C4-2B (cell line): ENCODE data around the gene MCU.

ENCODE experiments used
- ZFX ChIP-seq: fragments of 450-650 bp; IDR thresholded peaks from 2 replicates; pipeline ENCODE4 v1.6.1; 2017
- TF ChIP-seq, protein P1 (sequence below): fragments of 450-650 bp; conservative IDR thresholded peaks from 2 replicates; pipeline ENCODE4 v1.5.1; 2017; ENCODE audit warnings: mild to moderate bottlenecking

GRCh38 chr10:72911758-72912157 is 219.8 kb downstream of the MCU start:
- TF ChIP-seq, protein P1, sequence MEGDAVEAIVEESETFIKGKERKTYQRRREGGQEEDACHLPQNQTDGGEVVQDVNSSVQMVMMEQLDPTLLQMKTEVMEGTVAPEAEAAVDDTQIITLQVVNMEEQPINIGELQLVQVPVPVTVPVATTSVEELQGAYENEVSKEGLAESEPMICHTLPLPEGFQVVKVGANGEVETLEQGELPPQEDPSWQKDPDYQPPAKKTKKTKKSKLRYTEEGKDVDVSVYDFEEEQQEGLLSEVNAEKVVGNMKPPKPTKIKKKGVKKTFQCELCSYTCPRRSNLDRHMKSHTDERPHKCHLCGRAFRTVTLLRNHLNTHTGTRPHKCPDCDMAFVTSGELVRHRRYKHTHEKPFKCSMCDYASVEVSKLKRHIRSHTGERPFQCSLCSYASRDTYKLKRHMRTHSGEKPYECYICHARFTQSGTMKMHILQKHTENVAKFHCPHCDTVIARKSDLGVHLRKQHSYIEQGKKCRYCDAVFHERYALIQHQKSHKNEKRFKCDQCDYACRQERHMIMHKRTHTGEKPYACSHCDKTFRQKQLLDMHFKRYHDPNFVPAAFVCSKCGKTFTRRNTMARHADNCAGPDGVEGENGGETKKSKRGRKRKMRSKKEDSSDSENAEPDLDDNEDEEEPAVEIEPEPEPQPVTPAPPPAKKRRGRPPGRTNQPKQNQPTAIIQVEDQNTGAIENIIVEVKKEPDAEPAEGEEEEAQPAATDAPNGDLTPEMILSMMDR: no peak
- no peak for TF ChIP-seq ZFX
